PFSK-1 (cell line): ENCODE data around the gene AAR2. TPM values are rescaled to one million over a fixed set of nuclear protein-coding genes. Genes with fewer than 3 reads are reported as not detected.

Experiments
- FOXP2 ChIP-seq: optimal IDR thresholded peaks from 2 replicates; pipeline ENCODE3; 2011; ENCODE audit warnings: borderline replicate concordance, control low read depth, inconsistent platforms; ENCODE audit not compliant: insufficient read depth; ENCODE audit errors: extremely low read length, extremely low read depth
- POLR2AphosphoS5 ChIP-seq: IDR thresholded peaks from 2 replicates; pipeline ENCODE4 v1.6.1; 2012; ENCODE audit warnings: low read depth, mild to moderate bottlenecking, control low read depth, low read length, moderate library complexity
- SIN3A ChIP-seq: IDR thresholded peaks from 2 replicates; pipeline ENCODE4 v1.6.1; 2012; ENCODE audit warnings: mild to moderate bottlenecking, low read length, moderate library complexity, borderline replicate concordance; ENCODE audit not compliant: insufficient read depth
- TAF1 ChIP-seq: IDR thresholded peaks from 2 replicates; pipeline ENCODE4 v1.6.1; 2012; ENCODE audit warnings: low read length, control low read depth, borderline replicate concordance; ENCODE audit not compliant: insufficient read depth
- polyA plus RNA-seq: library from polyadenylated mRNA; unstranded; fragments of >200 nt; gene quantifications from one replicate; pipeline ENCODE4 v1.2.1, GENCODE V29; 2012; ENCODE audit warnings: low read depth, missing spikeins; ENCODE audit not compliant: insufficient read length
- TF ChIP-seq, protein P1 (sequence below), 2 experiments: IDR thresholded peaks; 2 replicates each; pipeline versions ENCODE4 v1.6.1 to v1.8.0; 2011 to 2012; ENCODE audit warnings: low read depth in 2 of 2, low read length in 2 of 2, control low read depth in 1 of 2, inconsistent platforms in 1 of 2, mild to moderate bottlenecking in 1 of 2, moderate library complexity in 1 of 2; ENCODE audit not compliant: insufficient read depth in 1 of 2

The AAR2 gene, protein sequence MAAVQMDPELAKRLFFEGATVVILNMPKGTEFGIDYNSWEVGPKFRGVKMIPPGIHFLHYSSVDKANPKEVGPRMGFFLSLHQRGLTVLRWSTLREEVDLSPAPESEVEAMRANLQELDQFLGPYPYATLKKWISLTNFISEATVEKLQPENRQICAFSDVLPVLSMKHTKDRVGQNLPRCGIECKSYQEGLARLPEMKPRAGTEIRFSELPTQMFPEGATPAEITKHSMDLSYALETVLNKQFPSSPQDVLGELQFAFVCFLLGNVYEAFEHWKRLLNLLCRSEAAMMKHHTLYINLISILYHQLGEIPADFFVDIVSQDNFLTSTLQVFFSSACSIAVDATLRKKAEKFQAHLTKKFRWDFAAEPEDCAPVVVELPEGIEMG
- polyA plus RNA-seq, result 16.2 TPM

DNA sequence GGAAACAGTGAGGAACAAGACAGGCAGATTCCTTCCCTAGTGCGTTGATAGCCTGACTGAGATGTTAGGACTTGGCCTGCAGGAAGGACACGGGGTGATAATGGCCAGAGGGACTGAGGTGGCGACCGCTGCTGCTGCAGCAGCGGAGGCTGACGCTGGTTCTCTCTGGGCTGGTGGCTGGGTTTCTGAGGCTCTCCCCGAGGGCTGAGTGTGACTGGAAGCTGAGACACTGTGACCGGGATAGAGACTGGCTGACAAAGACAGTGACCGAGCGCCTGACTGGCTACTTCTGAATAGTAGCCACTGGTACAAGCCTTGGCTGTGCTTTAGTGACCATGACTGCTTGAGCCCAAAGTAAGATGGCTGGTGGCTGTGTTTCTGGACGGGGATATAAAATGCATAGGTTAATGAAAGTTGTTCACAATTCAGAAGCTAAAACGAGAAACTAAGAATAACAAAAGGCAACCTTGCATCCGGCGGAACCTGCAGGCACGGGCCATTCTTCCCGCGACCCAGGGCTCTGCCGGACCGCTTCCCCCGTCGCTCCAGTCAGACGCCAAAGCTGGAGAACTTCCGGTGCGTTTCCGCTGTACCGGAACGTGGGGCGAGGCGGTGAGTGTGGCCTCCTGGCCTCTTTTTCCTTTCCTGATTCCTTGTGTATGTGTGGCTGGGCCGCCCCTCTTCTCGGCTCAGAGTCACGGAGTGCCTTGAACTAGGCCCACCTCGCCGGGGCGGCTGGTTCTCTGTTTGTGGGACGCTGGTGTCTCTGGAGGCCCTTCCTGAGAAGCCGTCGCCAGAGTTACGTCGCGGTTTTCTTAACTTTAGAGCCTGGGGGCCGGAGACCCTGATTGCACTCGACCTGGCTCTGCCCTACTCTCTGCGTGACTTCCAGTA lies at the start of gene AAR2:
TSS of gene AAR2 (plus strand) at position 587 of the 894 bp plus-strand sequence. CDS start 3,391 bp downstream, outside the sequence.
- TF ChIP-seq, protein P1, sequence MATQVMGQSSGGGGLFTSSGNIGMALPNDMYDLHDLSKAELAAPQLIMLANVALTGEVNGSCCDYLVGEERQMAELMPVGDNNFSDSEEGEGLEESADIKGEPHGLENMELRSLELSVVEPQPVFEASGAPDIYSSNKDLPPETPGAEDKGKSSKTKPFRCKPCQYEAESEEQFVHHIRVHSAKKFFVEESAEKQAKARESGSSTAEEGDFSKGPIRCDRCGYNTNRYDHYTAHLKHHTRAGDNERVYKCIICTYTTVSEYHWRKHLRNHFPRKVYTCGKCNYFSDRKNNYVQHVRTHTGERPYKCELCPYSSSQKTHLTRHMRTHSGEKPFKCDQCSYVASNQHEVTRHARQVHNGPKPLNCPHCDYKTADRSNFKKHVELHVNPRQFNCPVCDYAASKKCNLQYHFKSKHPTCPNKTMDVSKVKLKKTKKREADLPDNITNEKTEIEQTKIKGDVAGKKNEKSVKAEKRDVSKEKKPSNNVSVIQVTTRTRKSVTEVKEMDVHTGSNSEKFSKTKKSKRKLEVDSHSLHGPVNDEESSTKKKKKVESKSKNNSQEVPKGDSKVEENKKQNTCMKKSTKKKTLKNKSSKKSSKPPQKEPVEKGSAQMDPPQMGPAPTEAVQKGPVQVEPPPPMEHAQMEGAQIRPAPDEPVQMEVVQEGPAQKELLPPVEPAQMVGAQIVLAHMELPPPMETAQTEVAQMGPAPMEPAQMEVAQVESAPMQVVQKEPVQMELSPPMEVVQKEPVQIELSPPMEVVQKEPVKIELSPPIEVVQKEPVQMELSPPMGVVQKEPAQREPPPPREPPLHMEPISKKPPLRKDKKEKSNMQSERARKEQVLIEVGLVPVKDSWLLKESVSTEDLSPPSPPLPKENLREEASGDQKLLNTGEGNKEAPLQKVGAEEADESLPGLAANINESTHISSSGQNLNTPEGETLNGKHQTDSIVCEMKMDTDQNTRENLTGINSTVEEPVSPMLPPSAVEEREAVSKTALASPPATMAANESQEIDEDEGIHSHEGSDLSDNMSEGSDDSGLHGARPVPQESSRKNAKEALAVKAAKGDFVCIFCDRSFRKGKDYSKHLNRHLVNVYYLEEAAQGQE (IDR thresholded peaks at IDR 0.05; ENCODE audit: insufficient read depth in 1 of 2, low read depth in 2 of 2, low read length in 2 of 2), result 0 out of 4 replicates have a peak, but pooled peaks of 1 of the 2 experiments have one; percentile 63
- TF ChIP-seq TAF1 (peak; percentile 95), POLR2AphosphoS5 (peak; percentile 89), FOXP2 (peak; percentile 85), SIN3A (peak; percentile 71; the same call in 1 of the 2 replicates)

DNA sequence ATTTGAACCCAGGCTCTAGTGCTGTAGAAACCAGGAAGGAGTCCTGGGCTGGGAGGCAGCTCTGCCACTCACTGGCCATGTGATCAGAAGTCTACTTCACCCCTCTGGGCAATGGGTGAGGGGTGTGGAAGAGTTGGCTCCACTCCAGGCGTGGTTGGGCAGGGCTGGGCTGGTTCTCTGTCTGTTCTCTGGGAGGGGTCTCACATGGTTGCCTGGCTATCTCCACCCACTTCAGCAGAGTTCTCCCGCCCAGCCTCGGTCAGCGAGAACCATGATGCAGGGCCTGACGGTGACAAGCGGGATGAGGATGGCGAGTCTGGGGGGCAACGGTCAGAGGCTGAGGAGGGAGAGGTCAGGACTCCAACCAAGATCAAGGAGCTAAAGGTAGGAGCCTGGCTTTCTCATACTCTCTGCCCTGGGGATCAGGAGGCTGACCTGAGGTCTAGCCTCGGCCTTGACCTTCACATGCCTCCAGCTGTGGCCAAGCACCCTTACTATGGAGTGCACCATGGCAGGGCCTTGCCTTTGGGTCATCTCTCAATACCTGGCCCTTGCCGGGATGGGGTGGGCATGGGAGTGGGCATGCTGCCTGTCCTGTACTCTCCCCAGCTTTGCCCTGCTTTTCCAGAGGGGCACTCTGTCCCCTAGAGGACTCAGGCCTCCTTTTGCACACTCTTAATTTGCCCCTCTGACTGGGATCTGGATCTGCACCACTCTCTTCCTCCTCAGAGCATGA lies 42.1 kb upstream of the AAR2 start:
- TF ChIP-seq TAF1 (no peak), POLR2AphosphoS5 (no peak), SIN3A (no peak), FOXP2 (no peak)
- TF ChIP-seq, protein P1 (IDR thresholded peaks at IDR 0.05; ENCODE audit: insufficient read depth in 1 of 2, low read depth in 2 of 2, low read length in 2 of 2), result no peak

DNA sequence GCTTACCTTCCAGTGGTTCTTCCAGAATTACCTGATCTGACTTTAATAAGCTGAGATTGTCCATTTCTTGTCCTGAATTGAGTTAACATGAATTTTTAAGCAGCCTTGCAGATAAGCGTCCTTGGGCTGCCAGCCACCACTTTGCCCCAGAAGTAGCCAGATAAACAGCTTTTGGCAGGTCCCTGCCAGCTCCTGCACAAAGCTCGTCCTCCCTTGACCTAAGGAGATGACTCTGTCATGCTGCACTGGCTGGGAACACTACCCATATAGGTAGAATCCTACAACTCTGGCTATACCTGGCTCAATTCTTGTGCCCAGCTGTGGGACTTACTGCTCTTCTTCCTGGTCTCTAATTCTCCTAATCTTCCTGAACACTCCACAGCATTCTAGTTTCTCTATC lies 39.6 kb upstream of the AAR2 start:
- TF ChIP-seq SIN3A (no peak), POLR2AphosphoS5 (no peak), TAF1 (no peak), FOXP2 (no peak)
- TF ChIP-seq, protein P1 (IDR thresholded peaks at IDR 0.05; ENCODE audit: insufficient read depth in 1 of 2, low read depth in 2 of 2, low read length in 2 of 2), result no peak

DNA sequence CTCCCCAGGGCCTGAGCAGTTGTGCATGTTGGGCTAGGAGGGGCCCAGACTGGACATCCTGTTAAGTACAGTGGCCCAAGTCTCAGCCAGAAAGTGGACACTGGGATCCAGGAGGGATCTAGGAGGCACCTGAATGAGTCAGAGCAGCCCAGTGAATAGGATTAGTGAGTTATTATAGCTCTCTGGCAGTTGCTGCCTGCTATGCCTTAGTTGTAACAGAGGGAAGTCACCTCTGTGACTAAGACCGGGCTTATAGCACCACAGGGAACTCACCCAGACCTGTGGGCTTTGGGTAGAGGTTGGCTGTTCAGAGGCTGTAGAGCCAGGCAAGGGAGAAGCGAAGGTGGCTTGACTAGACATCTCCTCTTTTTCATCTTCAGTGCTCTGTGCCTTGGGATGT lies 39.0 kb upstream of the AAR2 start:
- TF ChIP-seq SIN3A, result no peak
- TF ChIP-seq TAF1, result no peak
- TF ChIP-seq, protein P1 (IDR thresholded peaks at IDR 0.05; ENCODE audit: insufficient read depth in 1 of 2, low read depth in 2 of 2, low read length in 2 of 2), result no peak
- TF ChIP-seq POLR2AphosphoS5, result no peak
- TF ChIP-seq FOXP2, result no peak
